HG02943 (cell line): ENCODE measurements around the gene INPPL1.

ENCODE experiments used
- ATAC-seq: cut with Tn5 transposase; IDR thresholded peaks from one replicate; pipeline ENCODE4 v1.9.1; 2021; ENCODE audit warnings: mild to moderate bottlenecking, low read depth, moderate library complexity; ENCODE audit not compliant: unreplicated experiment

INPPL1 gene

DNA sequence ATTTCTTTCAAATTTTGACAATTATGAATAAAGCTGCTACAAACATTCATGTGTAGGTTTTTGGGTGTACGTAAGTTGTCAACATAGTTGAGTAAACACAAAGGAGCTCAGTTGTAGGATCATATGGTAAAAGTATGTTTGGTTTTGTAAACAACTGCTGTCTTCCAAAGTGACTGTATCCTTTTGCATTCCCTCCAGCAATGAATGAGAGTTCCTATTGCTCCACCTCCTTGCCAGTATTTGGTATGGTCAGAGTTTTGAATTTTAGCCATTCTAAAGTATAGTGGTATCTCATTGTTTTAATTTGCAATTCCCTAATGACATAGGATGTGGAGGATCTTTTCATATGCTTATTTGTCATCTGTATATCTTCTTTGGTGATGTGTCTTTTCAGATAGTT lies 47.4 kb downstream of the INPPL1 start:
- no peak for ATAC-seq

DNA sequence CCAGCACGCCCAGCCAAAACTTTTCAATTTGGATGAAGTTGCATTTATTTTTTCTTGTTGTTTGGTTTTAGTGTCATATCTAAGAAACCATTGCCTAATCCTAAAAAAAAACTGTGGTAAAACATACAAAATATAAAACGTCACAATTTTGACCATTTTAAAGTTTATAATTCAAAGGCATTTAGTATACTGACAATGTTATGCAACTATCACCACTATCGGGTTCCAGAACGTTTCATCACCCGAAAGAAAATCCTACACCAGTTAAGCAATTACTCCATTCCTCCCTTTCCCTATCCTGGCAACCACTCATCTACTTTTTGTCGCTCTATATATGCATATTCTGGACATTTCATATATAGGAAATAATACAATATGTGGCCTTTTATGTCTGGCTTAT lies 49.9 kb downstream of the INPPL1 start:
- no peak for ATAC-seq

DNA sequence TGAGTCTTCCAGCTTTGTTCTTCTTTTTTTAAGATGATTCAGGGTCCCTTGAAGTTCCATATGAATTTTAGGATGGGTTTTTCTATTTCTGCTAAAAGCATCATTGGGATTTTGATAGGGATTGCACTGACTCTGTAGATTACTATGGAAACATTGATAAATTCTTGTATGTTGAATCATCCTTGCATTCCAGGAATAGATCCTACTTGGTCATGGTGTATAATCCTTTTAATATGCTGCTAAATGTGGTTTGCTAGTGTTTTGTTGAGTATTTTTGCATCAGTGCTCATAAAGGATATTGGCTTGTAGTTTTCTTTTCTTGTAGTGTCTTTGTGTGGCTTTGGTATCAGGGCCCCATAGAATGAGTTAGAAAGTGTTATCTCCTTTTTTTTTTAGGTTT lies 54.3 kb downstream of the INPPL1 start:
- no peak for ATAC-seq

DNA sequence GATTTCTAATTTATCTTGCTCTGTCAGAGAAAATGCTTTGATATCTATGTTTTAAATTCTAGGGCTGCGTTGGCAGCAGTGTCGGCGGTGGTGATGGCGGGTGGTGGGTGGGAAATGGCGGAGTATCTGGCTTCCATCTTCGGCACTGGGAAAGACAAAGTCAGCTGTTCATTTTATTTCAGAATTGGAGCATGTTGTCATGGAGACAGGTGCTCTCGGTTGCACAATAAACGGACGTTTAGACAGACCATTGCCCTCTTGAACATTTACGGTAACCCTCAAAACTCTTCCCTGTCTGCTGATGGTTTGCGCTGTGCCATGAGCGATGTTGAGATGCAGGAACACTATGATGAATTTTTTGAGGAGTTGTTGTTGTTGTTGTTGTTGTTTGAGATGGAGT lies 55.5 kb downstream of the INPPL1 start:
- ATAC-seq = no peak

DNA sequence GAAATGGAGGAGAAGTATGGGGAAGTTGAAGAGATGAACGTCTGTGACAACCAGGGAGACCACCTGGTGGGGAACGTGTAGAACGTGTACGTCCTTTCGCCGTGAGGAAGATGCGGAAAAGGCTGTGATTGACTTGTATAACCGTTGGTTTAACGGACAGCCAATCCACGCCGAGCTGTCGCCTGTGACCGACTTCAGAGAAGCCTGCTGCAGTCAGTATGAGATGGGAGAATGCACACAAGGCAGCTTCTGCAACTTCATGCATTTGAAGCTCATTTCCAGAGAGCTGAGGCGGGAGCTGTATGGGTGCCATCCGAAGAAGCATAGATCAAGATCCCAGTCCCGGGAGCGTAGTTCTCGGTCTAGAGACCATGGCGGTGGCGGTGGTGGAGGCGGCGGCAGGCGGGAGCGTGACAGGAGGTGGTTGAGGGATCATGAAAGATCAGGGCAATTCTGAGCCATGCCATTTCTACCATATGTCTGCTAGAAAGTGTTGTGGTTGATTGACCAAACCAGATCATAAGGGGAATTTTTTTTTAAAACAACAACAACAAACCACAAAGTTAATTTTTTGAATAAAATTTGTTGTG lies 56.3 kb downstream of the INPPL1 start:
- ATAC-seq = no peak

DNA sequence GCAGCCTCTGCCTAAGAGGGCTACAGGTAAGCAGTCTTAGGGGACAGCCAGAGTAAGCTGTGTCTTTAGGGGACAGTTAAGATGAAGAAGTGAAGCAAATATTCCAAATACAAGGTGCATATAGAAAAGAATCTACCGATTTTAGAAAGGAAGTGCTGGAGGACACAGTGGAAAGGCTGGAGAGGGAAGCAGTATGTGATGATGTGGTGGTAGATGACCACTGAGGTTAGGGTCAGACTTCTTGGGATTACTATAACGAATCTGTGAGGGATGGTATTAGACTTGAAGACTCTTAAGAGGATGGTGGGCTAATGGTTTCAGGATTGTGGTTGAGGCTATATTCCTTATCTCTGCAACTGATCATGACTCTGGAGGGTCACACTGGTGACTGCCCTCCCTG lies 59.4 kb downstream of the INPPL1 start:
- no peak for ATAC-seq

DNA sequence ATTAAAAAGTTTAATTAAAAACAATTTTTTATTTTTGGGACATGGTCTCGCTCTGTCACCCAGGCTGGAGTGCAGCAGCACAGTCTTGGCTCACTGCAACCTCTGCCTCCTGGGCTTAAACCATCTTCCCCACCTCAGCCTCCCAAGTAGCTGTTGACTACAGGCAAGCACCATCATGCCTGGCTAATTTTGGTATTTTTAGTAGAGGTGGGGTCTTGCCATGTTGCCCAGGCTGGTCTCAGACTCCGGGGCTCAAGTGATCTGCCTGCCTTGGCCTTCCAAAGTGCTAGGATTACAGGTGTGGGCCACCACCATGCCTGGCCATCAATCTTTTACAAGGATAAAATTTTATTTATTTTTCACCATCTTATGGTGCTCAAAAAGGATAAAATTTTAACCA lies 62.7 kb downstream of the INPPL1 start:
- ATAC-seq = no peak
